Measurements from ENCODE around the gene PDGFRA. TPM values are rescaled to one million over a fixed set of nuclear protein-coding genes. Genes with fewer than 3 reads are reported as not detected.

Gene PDGFRA
- total RNA-seq, 1 experiment from 2014 or later, result 6.8 TPM

- peaks cover 35 to 45% of the 10 kb centered on the region in 2 experiments for H3K4me1 Mint-ChIP-seq
Measured at GRCh38 chr4:54276641-54277430, 47.7 kb downstream of the PDGFRA start.

More at GRCh38 chr4:54276641-54277430, 47.7 kb downstream of the PDGFRA start:
- WGBS (ENCODE audit: extremely low coverage, insufficient read length, low lambda C conversion rate), result no CpG with 5 or more reads among the region's 20 CpGs
- H3K79me1 ChIP-seq (ENCODE audit: insufficient read depth, low read depth, low read length, poor library complexity, severe bottlenecking), result no peaks in the 10 kb centered on the region
- no peak overlapping the region for H2BK5ac ChIP-seq (ENCODE audit: insufficient read length, low read length)
- H2BK20ac ChIP-seq (ENCODE audit: low read depth, low read length, poor library complexity, severe bottlenecking), result no peak overlapping the region
- no peak overlapping the region for H3K4ac ChIP-seq (ENCODE audit: low read depth, low read length)
- H4K20me1 ChIP-seq (ENCODE audit: control insufficient read depth, insufficient read depth, insufficient read length), result no peaks in the 10 kb centered on the region
- no peak overlapping the region for H4K8ac ChIP-seq (replicated peaks; ENCODE audit: insufficient read length, low read depth, low read length)
- no peaks in the 10 kb centered on the region for H3K23me2 ChIP-seq (ENCODE audit: insufficient read length, low read depth, low read length, poor library complexity, severe bottlenecking)
- no peak overlapping the region for H3K18ac ChIP-seq (ENCODE audit: insufficient read length, low read depth, low read length)
- DNase-seq, result peak; percentile 49
- H3K79me2 ChIP-seq (ENCODE audit: insufficient read depth, low read length), result no peaks in the 10 kb centered on the region
- H3K4me2 ChIP-seq (ENCODE audit: insufficient read depth, insufficient read length, low read length), result peak overlapping the region; percentile 80
- no peak overlapping the region for H3K56ac ChIP-seq (ENCODE audit: insufficient read length, low read depth, low read length)
- H2AFZ ChIP-seq (ENCODE audit: low read length), result peak overlapping the region; percentile 46
- H3K23ac ChIP-seq (ENCODE audit: insufficient read length, low read depth, low read length), result no peak overlapping the region
- no peak overlapping the region for H3K9ac ChIP-seq (ENCODE audit: extremely low read depth, insufficient read length, low read length)
- no peak overlapping the region for H4K5ac ChIP-seq (ENCODE audit: insufficient read length, low read depth, low read length)
- TF ChIP-seq, protein P1, sequence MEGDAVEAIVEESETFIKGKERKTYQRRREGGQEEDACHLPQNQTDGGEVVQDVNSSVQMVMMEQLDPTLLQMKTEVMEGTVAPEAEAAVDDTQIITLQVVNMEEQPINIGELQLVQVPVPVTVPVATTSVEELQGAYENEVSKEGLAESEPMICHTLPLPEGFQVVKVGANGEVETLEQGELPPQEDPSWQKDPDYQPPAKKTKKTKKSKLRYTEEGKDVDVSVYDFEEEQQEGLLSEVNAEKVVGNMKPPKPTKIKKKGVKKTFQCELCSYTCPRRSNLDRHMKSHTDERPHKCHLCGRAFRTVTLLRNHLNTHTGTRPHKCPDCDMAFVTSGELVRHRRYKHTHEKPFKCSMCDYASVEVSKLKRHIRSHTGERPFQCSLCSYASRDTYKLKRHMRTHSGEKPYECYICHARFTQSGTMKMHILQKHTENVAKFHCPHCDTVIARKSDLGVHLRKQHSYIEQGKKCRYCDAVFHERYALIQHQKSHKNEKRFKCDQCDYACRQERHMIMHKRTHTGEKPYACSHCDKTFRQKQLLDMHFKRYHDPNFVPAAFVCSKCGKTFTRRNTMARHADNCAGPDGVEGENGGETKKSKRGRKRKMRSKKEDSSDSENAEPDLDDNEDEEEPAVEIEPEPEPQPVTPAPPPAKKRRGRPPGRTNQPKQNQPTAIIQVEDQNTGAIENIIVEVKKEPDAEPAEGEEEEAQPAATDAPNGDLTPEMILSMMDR (conservative IDR thresholded peaks at IDR 0.05), result no peak
- no peaks in the 10 kb centered on the region for H3K27me3 ChIP-seq (ENCODE audit: insufficient read depth, low read length)
- H2BK15ac ChIP-seq (ENCODE audit: low read depth, low read length), result no peak overlapping the region
- no peak overlapping the region for H3T11ph ChIP-seq (ENCODE audit: low read length)
- no peak overlapping the region for H2BK12ac ChIP-seq (ENCODE audit: insufficient read length, low read depth, low read length)
- Mint-ChIP-seq H3K4me3 (peak overlapping the region; percentile 60 to 68), H3K9me3 (peaks cover 5 to 18% of the 10 kb centered on the region in 2 experiments), H3K27me3 (ENCODE audit: low read depth) (peaks cover 19% of the 10 kb centered on the region), H3K36me3 (ENCODE audit: insufficient read depth in 1 of 3, low read depth in 3 of 3) (peaks cover 14 to 23% (median 19%) of the 10 kb centered on the region in 3 experiments), H3K27ac (peak overlapping the region; percentile 35 to 64 (median 46); a peak in 5 of 7 replicates)
- H3K27ac ChIP-seq (ENCODE audit: insufficient read length, low read depth, low read length), result no peak overlapping the region
- peaks cover 10% of the 10 kb centered on the region for H3K4me1 ChIP-seq (ENCODE audit: insufficient read depth, low read length)
- no peak overlapping the region for H4K91ac ChIP-seq (ENCODE audit: insufficient read length, low read depth, low read length)
- no peak overlapping the region for H3K14ac ChIP-seq (ENCODE audit: insufficient read depth, low read length)
- H2AK5ac ChIP-seq (ENCODE audit: insufficient read length, low read length), result no peak overlapping the region
- no peaks in the 10 kb centered on the region for H3K9me3 ChIP-seq (ENCODE audit: control insufficient read depth, low read depth, low read length)
- no peak overlapping the region for H2BK120ac ChIP-seq (ENCODE audit: low read depth, low read length, poor library complexity, severe bottlenecking)
